COLO668 (cell line): ENCODE measurements around the gene PCGF5.
A peak's percentile ranks its signal among the peaks of the same experiment; 100 is the strongest.
"Not testable (repeated sequence)": the region's sequence is repeated elsewhere in the genome, so short reads cannot be mapped to it uniquely, and the experiment has no call there.

Experiments used
- DNase-seq: peaks from one replicate; lab custom pipeline; 2025; ENCODE audit not compliant: unreplicated experiment; lab: John Stamatoyannopoulos, UW

The PCGF5 gene

DNA sequence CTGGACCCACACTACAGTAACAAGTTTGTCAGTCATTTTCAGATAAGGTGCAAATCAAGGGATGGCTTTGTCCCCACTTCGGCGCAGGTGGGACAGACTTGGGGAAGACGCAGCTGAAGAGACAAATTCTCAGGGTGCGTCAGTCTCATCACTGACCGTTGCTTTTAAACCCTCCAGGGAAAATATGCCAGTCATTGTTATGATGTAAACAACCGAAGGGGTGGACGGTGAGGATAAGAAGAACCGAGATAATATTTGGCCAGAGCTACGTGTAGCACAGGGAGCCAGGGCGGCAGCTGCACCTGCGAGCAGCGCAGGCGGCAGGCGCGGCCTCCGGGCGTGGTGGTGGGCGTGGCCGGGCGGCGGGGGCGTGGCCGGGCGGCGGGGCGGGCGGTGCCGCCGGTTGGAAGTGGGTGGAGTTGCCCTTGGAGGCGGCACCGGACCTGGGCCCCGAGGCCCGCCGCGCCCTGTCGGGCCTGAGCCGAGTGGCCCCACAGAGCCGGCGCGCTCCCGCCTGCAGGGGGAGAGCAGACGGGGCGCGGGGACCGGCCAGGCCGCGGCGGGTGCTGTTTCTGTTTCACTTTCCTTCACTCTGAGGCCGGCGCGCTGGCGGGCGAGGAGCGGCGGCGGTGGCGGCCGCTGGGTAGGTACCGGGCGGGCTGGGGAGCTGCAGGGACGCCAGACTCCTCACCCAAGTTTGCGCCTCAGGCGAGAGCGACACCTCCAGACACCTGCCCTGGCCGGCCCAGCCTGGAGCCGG lies at the start of gene PCGF5:
Gene PCGF5, plus strand, starts transcription at position 470 of the 760 bp plus-strand sequence. CDS start 2,209 bp downstream, outside the sequence.
- peak; percentile 93 for DNase-seq

DNA sequence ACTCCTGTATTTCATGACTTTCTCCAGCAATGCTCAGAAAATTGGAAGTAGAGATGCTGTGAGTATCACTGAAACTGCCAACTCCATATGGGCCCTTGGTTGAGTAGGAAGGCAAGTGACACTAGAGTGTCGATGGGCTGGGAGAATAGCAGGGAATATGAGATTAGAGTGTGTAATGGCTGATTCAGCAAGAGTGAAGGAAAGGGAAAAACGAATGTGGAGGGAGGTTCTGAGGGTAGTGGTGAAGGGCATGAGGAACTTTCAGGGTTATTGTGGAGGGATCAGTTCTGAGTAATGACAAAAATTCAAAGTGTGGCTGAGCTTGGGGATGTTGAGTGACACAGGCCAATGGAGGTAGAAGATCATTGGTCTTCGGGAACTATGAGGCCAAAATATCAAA lies 49.0 kb upstream of the PCGF5 start:
- no peak for DNase-seq

DNA sequence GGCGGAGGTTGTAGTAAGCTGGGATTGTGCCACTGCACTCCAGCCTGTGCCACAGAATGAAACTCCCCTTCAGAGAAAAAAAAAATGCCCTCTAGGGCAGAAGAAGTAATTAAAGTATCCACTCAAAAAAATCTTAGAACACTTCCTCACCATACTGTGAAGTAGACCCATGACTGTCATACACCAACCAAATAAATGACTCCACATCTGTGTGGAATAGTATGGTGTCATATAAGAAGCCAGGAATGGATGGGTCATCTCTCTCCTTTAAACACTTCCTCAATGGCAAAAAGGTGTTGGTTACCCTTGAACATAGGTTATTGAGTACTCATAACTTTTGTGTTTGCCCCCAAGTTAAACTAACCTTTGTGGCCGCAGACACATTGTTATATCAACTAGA lies 48.1 kb upstream of the PCGF5 start:
- no peak for DNase-seq

DNA sequence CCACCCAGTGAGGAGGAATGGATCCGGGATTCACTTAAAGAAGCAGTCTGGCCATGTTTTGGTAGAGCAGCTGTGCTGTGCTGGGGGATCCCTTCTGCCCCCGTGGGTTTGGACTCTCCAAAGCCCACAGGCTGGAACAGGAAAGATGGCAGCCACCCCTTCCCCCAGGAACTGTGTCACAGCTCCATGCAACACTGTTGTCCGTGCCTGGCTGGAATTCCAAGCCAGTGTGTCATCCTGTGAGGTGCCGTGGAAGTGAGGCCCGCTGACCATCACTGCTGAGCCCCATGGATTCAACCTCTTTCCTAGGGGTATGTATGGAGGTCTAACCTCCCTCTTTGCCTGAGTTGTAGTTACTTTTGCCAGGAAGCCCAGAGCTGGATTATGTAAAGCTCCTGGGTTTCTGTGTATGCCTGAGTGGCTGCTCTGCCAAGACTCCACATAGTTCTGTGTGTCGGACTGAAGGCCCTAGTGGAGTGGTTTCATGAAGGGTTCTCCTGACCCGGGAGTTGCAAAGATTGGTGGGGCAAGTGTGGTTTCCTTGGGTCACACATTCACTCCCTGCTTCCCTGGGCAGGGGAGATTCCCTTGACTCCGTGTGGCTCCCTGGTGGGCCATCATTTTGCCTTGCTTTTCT lies 35.1 kb upstream of the PCGF5 start:
- no peak for DNase-seq

DNA sequence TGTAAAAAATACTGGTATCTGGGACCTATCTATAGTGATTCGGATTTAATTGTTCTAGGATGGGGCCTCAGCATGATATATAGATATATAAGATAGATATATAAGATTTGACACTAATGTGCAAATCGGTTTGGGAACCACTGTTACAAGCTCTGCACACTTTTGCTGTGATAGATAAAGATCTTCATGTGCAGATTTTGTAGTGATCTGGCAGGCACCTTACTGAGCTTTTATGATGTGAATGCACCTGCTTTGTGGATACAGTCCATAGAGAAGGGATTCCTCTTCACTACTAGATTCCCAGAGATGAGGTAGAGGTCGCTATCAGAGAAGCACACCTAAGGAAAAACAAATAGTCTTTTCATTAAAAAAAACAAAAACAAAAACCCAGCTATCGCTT lies 33.3 kb upstream of the PCGF5 start:
- DNase-seq: no peak

DNA sequence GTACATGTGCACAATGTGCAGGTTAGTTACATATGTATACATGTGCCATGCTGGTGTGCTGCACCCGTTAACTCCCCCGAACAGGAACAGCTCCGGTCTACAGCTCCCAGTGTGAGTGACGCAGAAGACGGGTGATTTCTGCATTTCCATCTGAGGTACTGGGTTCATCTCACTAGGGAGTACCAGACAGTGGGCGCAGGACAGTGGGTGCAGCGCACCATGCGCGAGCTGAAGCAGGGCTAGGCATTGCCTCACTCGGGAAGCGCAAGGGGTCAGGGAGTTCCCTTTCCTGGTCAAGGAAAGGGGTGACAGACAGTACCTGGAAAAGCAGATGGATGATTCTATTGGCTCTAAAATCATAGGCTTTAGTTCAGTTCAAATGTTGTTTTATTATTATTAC lies 32.5 kb upstream of the PCGF5 start:
- DNase-seq: not testable (repeated sequence)

DNA sequence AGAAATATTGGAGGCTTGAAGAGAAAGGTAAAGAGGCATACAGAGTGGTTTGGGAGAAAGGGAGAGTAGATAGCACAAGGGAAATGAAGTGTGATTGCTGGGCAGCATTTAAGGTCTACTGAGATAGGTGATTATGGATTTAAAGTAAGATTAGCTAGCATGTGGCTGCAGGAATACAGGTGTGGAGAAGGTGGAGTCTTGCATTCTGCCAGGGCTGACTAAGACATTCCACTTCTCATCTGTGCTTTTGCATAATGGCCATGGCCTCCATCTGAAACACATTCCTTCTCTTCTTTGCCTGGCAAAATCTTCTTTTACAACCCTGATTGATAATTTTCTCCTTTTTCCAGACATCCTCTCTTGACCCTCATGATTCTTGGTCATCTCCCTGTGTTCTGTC lies 31.6 kb upstream of the PCGF5 start:
- DNase-seq: no peak

DNA sequence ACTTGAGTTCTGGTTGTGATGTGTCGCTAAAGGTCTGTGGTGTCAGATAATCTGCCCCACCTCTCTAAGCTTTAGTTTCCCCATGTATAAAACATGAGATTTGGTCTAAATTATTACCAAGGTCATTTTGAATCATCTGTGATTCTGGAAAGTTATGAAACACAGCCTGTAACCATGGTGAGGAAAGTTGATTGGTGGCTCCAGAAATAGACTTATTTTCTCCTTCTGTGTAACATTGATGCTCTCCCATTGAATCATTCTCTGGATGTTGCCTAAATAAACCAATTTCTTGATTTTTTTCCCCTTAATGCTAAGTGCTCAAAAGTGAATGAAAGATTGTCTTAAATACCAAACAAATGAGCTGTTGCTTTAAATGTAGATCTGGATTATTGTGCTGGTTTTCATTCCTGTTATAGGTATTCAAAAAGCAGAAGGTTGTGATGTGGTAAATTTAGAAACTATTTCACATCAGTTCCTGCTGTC lies 30.0 kb upstream of the PCGF5 start:
- no peak for DNase-seq

DNA sequence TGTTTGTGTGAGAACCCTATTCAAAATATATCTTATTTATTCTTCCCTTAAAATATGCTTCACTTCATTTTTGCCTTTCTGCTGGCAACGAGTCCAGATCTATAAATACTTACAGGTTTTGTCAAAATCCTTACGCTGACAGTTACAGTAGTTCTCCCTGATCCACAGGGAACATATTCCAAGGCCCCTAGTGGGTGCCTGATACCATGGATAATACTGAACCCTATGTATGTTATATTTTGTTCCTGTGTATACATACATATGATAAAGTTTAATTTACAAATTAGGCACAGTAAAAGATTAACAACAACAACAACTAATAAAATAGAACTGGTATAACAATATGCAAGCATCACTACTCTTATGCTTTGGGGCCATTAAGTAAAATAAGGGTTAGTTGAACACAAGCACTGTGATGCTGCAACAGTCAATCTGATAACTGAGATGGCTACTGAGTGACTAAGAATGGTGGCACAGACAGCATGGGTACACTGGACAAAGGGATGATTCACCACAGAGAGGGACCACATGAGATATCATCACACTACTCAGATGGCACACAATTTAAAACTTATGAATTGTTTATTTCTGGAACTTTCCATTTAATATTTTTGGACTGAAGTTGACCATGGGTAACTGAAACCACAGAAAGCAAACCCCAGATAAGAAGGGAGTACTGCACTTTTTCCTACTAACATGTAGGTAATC lies 29.4 kb upstream of the PCGF5 start:
- no peak for DNase-seq

DNA sequence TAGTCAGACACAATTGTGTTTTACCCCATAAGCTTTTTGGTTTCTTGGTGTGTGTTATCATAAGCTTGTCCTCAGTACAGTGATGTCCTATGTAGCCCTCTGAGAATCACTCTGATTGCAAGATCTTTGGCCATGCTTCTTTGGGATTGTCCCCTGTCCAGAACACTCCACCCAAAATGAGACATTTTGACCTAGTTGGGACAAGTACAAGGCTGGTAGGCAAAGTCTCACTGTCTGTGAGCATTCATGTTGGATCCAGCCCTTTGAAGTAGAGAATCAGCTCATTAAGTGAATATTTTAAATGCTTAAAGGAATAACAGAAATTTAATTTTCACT lies 28.9 kb upstream of the PCGF5 start:
- DNase-seq: no peak

DNA sequence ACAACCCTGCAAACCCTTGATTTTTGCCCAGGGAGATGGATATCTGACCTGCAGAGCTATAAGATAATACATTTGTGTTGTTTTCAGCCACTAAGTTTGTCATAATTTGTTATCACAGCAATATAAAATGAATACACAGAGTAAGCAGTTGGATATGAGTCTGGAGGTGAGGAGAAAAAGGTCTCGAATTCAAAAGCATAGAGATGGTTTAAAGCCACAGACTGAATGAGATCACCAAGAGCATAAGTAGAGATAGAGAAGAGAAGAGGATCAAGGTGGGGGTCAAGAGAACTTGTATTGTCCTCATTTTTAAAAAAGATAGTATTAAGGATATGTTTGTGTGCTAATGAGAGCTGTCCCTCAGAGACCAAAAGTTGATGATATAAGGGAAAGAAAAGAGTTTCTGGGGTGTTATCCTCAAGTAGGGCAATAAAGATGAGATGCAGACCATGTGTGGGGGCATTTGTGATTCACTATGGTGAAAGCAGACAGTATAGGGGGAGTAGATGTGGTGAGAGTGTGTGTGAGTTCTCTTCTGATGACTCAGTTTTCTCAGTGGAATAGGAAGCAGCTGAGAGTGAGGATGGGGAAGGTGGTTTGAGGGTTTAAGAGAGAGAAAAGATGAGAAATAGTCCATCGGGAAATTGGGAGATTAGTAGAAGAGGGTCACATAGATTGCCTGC lies 25.8 kb upstream of the PCGF5 start:
- DNase-seq: no peak

DNA sequence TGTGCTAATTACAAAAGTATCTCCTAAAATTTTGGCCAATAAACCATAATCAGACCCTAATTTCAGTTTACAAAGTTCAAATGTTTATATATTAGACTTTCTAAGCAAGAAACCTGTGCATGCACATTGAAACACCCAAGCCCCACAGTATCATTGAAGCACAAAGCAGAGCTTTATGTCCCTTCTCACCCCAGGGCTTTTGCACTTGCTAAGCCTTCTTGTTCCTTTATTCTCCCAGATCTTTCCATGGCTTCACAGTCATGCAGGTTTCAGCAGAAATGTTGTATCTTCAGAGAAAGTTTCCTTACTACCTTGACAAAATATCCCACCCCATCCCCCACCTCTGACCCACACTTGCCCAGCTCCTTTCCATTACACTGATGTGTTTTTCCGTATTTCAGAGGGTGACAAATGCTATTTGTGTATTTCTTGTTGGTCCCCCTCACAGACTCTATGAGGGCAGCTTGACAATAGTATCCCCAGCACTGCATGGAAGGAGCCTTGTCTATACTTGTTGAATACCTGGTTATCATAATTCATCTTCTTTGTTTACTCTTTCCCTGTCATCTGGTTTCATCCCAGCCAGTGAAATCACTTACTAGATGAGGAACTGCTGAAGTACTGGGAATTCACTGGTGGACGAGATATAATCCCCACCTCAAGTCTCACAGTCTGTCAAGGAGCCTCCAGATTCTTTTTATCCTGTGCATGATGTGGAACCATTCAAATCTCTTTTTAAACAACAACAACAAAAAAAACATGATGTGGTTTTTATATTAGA lies 24.0 kb upstream of the PCGF5 start:
- no peak for DNase-seq

DNA sequence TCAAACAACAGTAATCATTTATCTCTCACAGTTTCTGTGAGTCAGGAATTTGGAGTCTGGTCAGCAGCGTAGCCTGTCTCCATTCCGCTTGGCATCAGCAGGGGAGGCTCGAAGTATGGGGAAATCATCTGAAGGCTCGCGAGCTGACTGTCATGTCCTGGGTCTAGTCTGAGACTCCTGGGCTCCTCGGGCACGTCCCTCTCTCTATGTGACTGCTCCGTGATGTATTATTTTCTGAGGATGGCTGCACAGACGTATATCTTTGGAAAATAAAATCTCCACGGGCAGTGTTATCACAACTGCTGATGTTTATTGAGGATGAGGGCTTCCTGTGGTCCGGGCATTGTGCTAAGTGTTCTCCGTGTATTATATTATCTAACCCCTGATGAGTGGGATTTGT lies 23.3 kb upstream of the PCGF5 start:
- no peak for DNase-seq

DNA sequence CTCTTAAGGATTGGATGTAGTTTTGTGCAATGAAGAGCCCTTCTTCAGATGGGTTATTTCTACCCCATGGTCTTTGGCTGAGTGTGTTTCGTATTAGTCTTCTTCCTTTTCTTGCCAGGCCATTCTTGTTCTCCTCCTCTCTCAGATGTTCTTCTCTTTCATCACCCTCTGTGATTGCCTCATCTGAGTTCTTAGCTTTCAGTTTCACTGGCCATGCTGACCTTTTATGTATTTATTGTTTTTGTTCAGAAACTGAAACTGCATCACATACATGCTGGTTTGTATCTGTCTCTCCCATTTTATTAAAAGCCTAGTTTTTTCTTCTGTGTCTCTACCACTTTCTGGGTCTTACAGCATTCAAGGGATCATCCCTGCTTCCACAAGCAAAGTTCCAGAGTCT lies 21.7 kb upstream of the PCGF5 start:
- no peak for DNase-seq

DNA sequence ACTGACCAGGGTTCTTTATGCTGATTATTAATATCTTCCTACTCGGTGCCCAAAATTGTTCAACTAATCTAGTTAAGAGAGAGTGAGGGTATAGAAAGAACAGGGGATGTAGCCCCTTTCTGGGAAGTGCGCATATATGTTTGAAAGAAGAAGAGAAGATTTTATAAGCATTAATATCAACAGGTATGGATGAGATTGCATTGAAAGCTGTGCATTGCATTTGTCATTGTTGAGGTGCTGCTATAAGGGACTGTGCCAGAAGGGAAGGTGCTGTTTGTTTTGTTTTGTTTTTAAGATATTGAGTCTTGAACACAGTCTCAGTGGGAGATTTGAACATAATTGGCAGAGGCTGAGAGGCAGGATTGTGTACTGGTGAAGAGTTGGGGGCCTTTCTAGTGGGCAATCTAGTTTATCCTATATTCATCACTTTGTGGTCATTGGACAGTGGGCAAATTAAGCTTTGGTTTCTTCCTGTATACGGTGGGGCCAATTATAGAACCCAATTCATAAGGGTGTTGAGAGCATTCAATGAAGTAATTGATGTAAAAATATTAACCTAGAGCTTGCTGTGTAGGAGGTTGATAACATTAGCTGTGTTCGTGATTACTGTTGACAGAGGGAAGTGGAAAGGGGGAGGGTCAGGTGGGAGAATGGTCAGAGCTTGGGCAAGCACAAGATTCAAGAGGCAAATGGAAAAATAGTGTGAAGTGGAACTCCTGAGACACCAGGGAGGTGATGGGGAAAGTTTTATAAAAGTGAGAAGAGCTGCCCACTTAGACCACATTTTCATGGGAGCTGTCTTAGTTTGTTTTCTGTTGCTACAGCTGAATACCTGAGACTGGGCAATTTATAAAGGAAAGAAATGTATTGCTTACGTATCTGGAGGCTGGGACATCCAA lies 19.9 kb upstream of the PCGF5 start:
- DNase-seq: no peak

DNA sequence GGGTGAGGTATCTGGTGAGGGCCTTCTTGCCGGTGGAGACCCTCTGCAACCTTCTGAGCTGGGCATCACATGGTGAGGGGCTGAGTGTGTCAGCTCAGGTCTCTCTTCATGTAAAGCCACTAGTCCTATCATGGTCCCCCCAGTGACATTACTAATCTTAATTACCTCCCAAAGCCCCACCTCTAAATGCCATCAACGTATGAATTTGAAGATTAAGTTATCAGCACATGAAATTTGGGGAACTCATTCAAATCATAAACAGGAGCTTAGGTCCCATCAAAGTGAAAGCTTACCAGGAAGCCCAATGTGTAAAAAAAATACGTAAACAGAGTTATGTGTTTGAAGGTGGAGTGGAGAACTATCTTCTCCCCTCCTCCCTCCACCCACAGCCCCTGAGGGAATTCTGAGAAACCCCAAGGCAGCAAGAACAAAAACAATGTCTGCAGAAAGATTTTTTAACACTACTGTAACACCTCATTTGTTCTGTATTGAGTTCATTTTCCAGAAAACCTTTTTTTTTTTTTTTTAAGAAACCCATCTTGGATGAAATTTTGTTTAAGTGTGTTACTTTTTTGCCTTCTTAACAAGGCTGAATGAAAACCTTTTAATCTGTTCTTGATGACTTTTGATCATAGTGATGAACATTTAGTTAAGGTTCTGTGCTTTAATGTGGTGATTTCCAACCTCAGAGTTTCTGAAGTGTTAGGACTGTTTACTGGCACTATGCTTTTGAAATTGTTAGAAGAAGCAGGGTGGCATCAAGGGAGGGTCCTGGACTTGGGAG lies 19.1 kb upstream of the PCGF5 start:
- no peak for DNase-seq

DNA sequence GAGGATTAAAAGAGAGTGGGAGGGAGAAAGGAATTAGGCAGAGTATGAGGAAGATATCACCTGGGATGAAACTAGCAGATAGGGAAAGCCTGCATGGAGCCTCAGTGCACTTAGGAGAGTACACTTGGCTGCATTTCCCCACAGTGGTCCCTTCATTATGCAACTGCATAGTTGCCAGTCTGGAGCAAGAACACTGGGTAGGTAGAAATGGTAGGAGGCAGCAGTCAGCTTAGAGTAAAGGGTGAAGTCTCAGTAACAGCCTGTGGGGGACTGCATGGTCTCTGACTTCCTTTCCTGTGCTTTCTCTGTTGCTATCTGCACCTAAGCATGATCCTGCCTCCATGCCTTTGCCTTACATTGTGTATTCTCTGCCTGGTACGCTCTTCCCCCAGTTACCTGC lies 14.0 kb upstream of the PCGF5 start:
- no peak for DNase-seq

DNA sequence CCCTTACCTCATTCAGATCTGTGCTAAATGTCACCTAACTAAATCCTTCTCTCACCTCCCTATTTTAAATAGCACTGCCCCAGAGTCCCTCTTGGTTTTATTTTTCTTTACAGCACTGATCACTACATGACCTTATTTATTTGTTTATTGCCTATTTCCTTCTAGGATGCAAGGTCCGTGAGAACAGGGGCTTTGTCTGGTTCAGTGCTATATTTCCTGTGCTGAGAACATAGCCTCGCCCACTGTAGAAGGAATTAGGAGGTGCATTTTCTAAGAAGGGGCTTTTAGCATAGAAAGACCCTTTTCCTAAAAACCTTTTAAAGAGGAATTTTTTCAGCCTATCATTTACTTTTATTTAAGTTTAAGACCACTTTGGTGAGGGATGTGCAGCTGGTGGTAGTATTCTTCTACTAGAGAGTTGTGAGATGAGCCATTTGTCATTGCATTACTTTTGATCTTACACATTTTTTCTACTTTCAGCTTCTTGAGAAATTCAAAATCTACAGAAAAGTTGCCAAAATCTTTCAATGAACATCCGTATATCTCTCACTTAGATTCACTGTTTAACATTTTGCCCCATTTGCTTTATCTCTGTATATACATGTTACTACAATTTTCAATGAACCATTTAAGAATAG lies 13.5 kb upstream of the PCGF5 start:
- DNase-seq: no peak

DNA sequence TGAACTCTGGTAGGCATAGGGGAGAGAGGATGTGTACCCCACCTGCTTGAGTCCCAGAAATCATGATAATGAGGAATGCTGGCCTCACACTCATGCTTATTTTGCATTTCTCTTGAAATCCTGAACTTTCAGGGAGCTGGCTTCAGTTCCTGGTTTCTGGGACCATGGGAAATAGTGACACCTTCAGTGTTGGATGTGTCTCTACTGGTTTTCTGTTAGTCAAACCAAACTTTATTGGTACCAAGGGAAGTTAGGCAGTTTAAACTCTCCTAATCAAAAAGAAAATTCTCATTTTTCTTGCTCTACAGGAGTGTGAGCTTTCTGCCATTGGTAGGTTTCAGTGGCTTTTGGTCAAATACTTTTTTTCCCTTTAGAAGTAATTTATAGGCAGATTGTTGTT lies 11.8 kb upstream of the PCGF5 start:
- DNase-seq: no peak
